GM12878 (cell line): ENCODE results near the gene PTBP3. TPM values are rescaled to one million over a fixed set of nuclear protein-coding genes. Genes with fewer than 3 reads are reported as not detected.

ENCODE experiments used
- ATAC-seq: fragments of 200-7000 bp; cut with Tn5 transposase; 3 replicates; pipeline ENCODE4 v1.9.1; 2020; ENCODE audit warnings: mild to moderate bottlenecking, moderate library complexity
- BruUV-seq: library from RNA; stranded (reverse); fragments of 400-500 nt; replicated peaks from 2 replicates; lab custom pipeline; 2021; lab: Mats Ljungman, UMichigan
- CTCF ChIA-PET: fragments of 300-600 bp; sonication (Branson Sonifier 250); formaldehyde crosslinking; extraction: SDS; loops from one replicate; lab custom pipeline; 2021; ENCODE audit warnings: inconsistent platforms; lab: Yijun Ruan, JAX
- POLR2A ChIA-PET: fragments of 350-600 bp; formaldehyde crosslinking; extraction: SDS; loops from one replicate; lab custom pipeline; 2021; ENCODE audit warnings: inconsistent platforms; lab: Charles Lee
- RAD21 ChIA-PET: fragments of 300-600 bp; sonication (Branson Sonifier 250); formaldehyde crosslinking; loops from one replicate; lab custom pipeline; 2023; ENCODE audit warnings: antibody characterized with exemption; ENCODE audit not compliant: unreplicated experiment; lab: Charles Lee
- SMC1A ChIA-PET: fragments of 300-600 bp; sonication (Branson Sonifier 250); formaldehyde crosslinking; loops from one replicate; lab custom pipeline; 2023; ENCODE audit not compliant: unreplicated experiment, uncharacterized antibody; lab: Charles Lee
- DNase-seq: peaks from one replicate; pipeline ENCODE4 v3.0.0-alpha.2; 2011; ENCODE audit warnings: low read depth, low spot score
- FAIRE-seq: peaks from 3 replicates; lab custom pipeline; 2011; peaks lifted over from hg19 to GRCh38; lab: Jason Lieb, UNC
- H2AFZ ChIP-seq: 2 replicates; pipeline ENCODE4 v1.6.0; 2011; ENCODE audit warnings: low read depth, low read length, control low read depth; ENCODE audit not compliant: control insufficient read depth
- H3K27ac ChIP-seq: 2 replicates; pipeline ENCODE4 v1.5.1; 2011; ENCODE audit warnings: control low read depth; ENCODE audit not compliant: control insufficient read depth, insufficient read depth
- H3K27me3 ChIP-seq, 2 experiments: replicated peaks in 1 of 2; 2 replicates each; pipeline versions ENCODE4 v1.6.0 to v1.6.1; 2011; ENCODE audit warnings: low read length in 1 of 2; ENCODE audit not compliant: control insufficient read depth in 2 of 2, insufficient read depth in 2 of 2
- H3K36me3 ChIP-seq, 2 experiments: 2 replicates each; pipeline ENCODE4 v1.5.1; 2011; ENCODE audit warnings: low read length in 1 of 2; ENCODE audit not compliant: control insufficient read depth in 2 of 2, insufficient read depth in 2 of 2
- H3K4me1 ChIP-seq: 2 replicates; pipeline ENCODE4 v1.6.1; 2011; ENCODE audit warnings: mild to moderate bottlenecking, low read length, moderate library complexity, mixed read lengths; ENCODE audit not compliant: control insufficient read depth, insufficient read depth
- H3K4me2 ChIP-seq: 2 replicates; pipeline ENCODE4 v1.6.0; 2011; ENCODE audit warnings: control low read depth; ENCODE audit not compliant: control insufficient read depth, insufficient read depth
- H3K4me3 ChIP-seq: fragments of 200-600 bp; sonication (generic); 2 replicates; pipeline ENCODE4 v1.5.1; 2016
- H3K79me2 ChIP-seq: 2 replicates; pipeline ENCODE4 v1.6.0; 2011; ENCODE audit warnings: low read length; ENCODE audit not compliant: control insufficient read depth, insufficient read depth
- H3K9ac ChIP-seq: 2 replicates; pipeline ENCODE4 v1.8.0; 2011; ENCODE audit warnings: low read length, control low read depth, mixed read lengths; ENCODE audit not compliant: control insufficient read depth, insufficient read depth
- H3K9me3 ChIP-seq: replicated peaks from 3 replicates; pipeline ENCODE4 v1.5.1; 2011; ENCODE audit warnings: mild to moderate bottlenecking, low read length; ENCODE audit not compliant: control insufficient read depth, insufficient read depth
- H4K20me1 ChIP-seq: 2 replicates; pipeline ENCODE4 v1.6.0; 2011; ENCODE audit not compliant: control insufficient read depth, insufficient read depth
- ASH2L ChIP-seq: fragments of 300-600, 200-600 bp; sonication (generic); IDR thresholded peaks from 2 replicates; pipeline ENCODE4 v1.6.1; 2017; ENCODE audit warnings: low read depth, mild to moderate bottlenecking, borderline replicate concordance
- CBFB ChIP-seq: IDR thresholded peaks from 2 replicates; pipeline ENCODE4 v1.6.1; 2016; ENCODE audit warnings: antibody characterized with exemption, low read depth
- CBX3 ChIP-seq: fragments of 200-600 bp; sonication (generic); IDR thresholded peaks from 2 replicates; pipeline ENCODE4 v1.6.1; 2016; ENCODE audit warnings: low read depth, borderline replicate concordance
- CTCF ChIP-seq, 3 experiments: IDR thresholded peaks in 2 of 3; conservative IDR thresholded peaks in 1 of 3; 2 replicates each; pipeline ENCODE4 v1.5.1; 2011; ENCODE audit warnings: low read depth in 3 of 3, low read length in 3 of 3, mild to moderate bottlenecking in 3 of 3, control low read depth in 2 of 3, moderate library complexity in 2 of 3, inconsistent platforms in 1 of 3, mixed read lengths in 1 of 3; ENCODE audit not compliant: control insufficient read depth in 2 of 3, insufficient read depth in 1 of 3; ENCODE audit errors: extremely low read depth in 1 of 3
- POU2F2 ChIP-seq: IDR thresholded peaks from 3 replicates; pipeline ENCODE4 v1.6.1; 2011; ENCODE audit warnings: low read depth, mild to moderate bottlenecking, low read length, borderline replicate concordance
- SIN3A ChIP-seq: IDR thresholded peaks from 2 replicates; pipeline ENCODE4 v1.6.1; 2012; ENCODE audit warnings: low read depth, low read length, improper control_type of control experiment
- SIX5 ChIP-seq: IDR thresholded peaks from 2 replicates; pipeline ENCODE4 v1.6.1; 2011; ENCODE audit warnings: mild to moderate bottlenecking, low read depth, low read length, moderate library complexity; ENCODE audit not compliant: severe bottlenecking
- SMAD1 ChIP-seq: fragments of 450-650 bp; IDR thresholded peaks from 2 replicates; pipeline ENCODE4 v1.6.1; 2018; ENCODE audit warnings: mild to moderate bottlenecking, low read depth; ENCODE audit not compliant: partially characterized antibody
- SREBF2 ChIP-seq: IDR thresholded peaks from 2 replicates; pipeline ENCODE4 v1.6.1; 2012; ENCODE audit warnings: mild to moderate bottlenecking, low read length
- TAF1 ChIP-seq: IDR thresholded peaks from 2 replicates; pipeline ENCODE4 v1.6.1; 2011; ENCODE audit warnings: mild to moderate bottlenecking, low read depth, low read length, borderline replicate concordance
- ZNF274 ChIP-seq: IDR thresholded peaks from one replicate; pipeline ENCODE4 v1.8.0; 2011; ENCODE audit not compliant: insufficient read length, insufficient read depth
- WGBS: methylation state at CpG from one replicate; pipeline ENCODE4 v1.1.6; 2016; ENCODE audit warnings: low lambda C conversion rate; ENCODE audit not compliant: insufficient replicate concordance, insufficient coverage; ENCODE audit errors: missing lambda C conversion rate; 5-methylcytosine and 5-hydroxymethylcytosine counted together
- in situ Hi-C: fragments of 300-500 bp; cut with MboI; formaldehyde crosslinking; loops from 9 replicates; pipeline ENCODE4 v1.14.3; 2018; ENCODE audit warnings: mixed read lengths
- intact Hi-C: fragments of 100-400 bp; cut with micrococcal nuclease; formaldehyde crosslinking; loops from one replicate; pipeline ENCODE4 v1.14.2; 2022; ENCODE audit not compliant: unreplicated experiment
- polyA plus RNA-seq, 11 experiments: library from polyadenylated mRNA; depleted of rRNA in 4 of 11; unstranded in 6 of 11; stranded (reverse) in 5 of 11; fragments of >200 nt; fragmentation: Nextera tagmentation in 4 of 11; fragmentation: Illumina TruSeq in 1 of 11; extraction: Ambion mirVana in 4 of 11; extraction: Trizol in 1 of 11; gene quantifications; 1 replicate in 1 of 11; 2 replicates in 10 of 11; pipeline versions ENCODE4 v1.2.1 to v1.2.3, GENCODE V29; 2011 to 2016; ENCODE audit warnings: inconsistent platforms in 2 of 11, missing spikeins in 2 of 11, low read depth in 1 of 11
- total RNA-seq, 4 experiments: library from RNA; depleted of rRNA in 3 of 4; stranded (reverse); fragments of >200 nt in 3 of 4; fragmentation: Illumina TruSeq in 1 of 4; extraction: Trizol in 1 of 4; gene quantifications; 2 replicates each; pipeline versions ENCODE4 v1.2.1 to v1.2.3, GENCODE V29; 2013 to 2021
- TF ChIP-seq, protein P1 (sequence below): IDR thresholded peaks from 2 replicates; pipeline ENCODE4 v1.6.1; 2011; ENCODE audit warnings: borderline replicate concordance, low read depth, mild to moderate bottlenecking, moderate library complexity, low read length; ENCODE audit not compliant: insufficient read depth, poor library complexity, severe bottlenecking
- TF ChIP-seq, protein P2 (sequence below): fragments of 450-650 bp; IDR thresholded peaks from 2 replicates; pipeline ENCODE4 v1.6.1; 2018; ENCODE audit warnings: mild to moderate bottlenecking, low read depth, moderate library complexity; ENCODE audit not compliant: partially characterized antibody

The PTBP3 gene
- total and polyA plus RNA-seq, 10 of the 15 experiments (the other 5 are each of a cell fraction or from before 2014, with no cell fraction given), result 12.5 to 104 (median 52.7) TPM

GRCh38 chr9:112168197-112168596 is 165.2 kb downstream of the PTBP3 start:
- RAD21 ChIA-PET, result no interaction called here
- H3K4me2 ChIP-seq, result no peak overlapping the region
- SMC1A ChIA-PET, result no interaction called here
- intact Hi-C loops, result no loop called here
- H4K20me1 ChIP-seq, result no peaks in the 10 kb centered on the region
- ATAC-seq (no peak), FAIRE-seq (no peak), DNase-seq (no peak)
- 2% methylated on average over 3 of the region's 3 CpGs for WGBS
- TF ChIP-seq SIX5 (no peak), SREBF2 (no peak), CBFB (no peak), SIN3A (no peak), POU2F2 (no peak), CBX3 (no peak), SMAD1 (no peak), TAF1 (no peak), CTCF (IDR thresholded peaks at IDR 0.05 in 2 of 3, conservative IDR thresholded peaks at IDR 0.05 in 1 of 3; ENCODE audit: control insufficient read depth in 2 of 3, extremely low read depth in 1 of 3, insufficient read depth in 1 of 3, low read depth in 3 of 3, low read length in 3 of 3) (no peak), ASH2L (no peak), ZNF274 (no peak)
- TF ChIP-seq, protein P1, sequence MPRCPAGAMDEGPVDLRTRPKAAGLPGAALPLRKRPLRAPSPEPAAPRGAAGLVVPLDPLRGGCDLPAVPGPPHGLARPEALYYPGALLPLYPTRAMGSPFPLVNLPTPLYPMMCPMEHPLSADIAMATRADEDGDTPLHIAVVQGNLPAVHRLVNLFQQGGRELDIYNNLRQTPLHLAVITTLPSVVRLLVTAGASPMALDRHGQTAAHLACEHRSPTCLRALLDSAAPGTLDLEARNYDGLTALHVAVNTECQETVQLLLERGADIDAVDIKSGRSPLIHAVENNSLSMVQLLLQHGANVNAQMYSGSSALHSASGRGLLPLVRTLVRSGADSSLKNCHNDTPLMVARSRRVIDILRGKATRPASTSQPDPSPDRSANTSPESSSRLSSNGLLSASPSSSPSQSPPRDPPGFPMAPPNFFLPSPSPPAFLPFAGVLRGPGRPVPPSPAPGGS, result no peak
- TF ChIP-seq, protein P2, sequence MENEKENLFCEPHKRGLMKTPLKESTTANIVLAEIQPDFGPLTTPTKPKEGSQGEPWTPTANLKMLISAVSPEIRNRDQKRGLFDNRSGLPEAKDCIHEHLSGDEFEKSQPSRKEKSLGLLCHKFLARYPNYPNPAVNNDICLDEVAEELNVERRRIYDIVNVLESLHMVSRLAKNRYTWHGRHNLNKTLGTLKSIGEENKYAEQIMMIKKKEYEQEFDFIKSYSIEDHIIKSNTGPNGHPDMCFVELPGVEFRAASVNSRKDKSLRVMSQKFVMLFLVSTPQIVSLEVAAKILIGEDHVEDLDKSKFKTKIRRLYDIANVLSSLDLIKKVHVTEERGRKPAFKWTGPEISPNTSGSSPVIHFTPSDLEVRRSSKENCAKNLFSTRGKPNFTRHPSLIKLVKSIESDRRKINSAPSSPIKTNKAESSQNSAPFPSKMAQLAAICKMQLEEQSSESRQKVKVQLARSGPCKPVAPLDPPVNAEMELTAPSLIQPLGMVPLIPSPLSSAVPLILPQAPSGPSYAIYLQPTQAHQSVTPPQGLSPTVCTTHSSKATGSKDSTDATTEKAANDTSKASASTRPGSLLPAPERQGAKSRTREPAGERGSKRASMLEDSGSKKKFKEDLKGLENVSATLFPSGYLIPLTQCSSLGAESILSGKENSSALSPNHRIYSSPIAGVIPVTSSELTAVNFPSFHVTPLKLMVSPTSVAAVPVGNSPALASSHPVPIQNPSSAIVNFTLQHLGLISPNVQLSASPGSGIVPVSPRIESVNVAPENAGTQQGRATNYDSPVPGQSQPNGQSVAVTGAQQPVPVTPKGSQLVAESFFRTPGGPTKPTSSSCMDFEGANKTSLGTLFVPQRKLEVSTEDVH, result no peak
- no peaks in the 10 kb centered on the region for H3K36me3 ChIP-seq
- no peaks in the 10 kb centered on the region for H3K79me2 ChIP-seq
- CTCF ChIA-PET, result no interaction called here
- in situ Hi-C loops, result loop anchor here (5.0 kb wide), 1 partner anchor 49 kb away; no protein-coding TSS in a partner anchor
- H2AFZ ChIP-seq, result no peak overlapping the region
- H3K4me1 ChIP-seq, result 0 out of 2 replicates have a peak, but pooled peaks cover 4% of the 10 kb centered on the region
- H3K27ac ChIP-seq, result no peak overlapping the region
- POLR2A ChIA-PET, result no interaction called here
- no peaks in the 10 kb centered on the region for H3K27me3 ChIP-seq
- no TSS peak for BruUV-seq
- no peak overlapping the region for H3K4me3 ChIP-seq
- H3K9ac ChIP-seq, result no peak overlapping the region
- no peaks in the 10 kb centered on the region for H3K9me3 ChIP-seq
